Kidney epithelial cell (primary cell): ENCODE results near the gene FCRL6. TPM values are rescaled to one million over a fixed set of nuclear protein-coding genes. Genes with fewer than 3 reads are reported as not detected.

Experiments used
- DNase-seq: peaks from one replicate; pipeline ENCODE4 v3.0.0-alpha.2; 2010; ENCODE audit warnings: low read depth
- H3K27me3 ChIP-seq: 2 replicates; pipeline ENCODE4 v1.6.0; 2011; ENCODE audit warnings: low read length; ENCODE audit not compliant: control insufficient read depth, insufficient read depth
- H3K36me3 ChIP-seq: 2 replicates; pipeline ENCODE4 v1.5.1; 2011; ENCODE audit warnings: low read length; ENCODE audit not compliant: control insufficient read depth, insufficient read depth
- H3K4me3 ChIP-seq: 2 replicates; pipeline ENCODE4 v1.5.1; 2011; ENCODE audit warnings: low read depth, mild to moderate bottlenecking, control low read depth, low read length
- total RNA-seq: library from RNA; depleted of rRNA; stranded (reverse); fragments of >200 nt; gene quantifications from 2 replicates; pipeline ENCODE4 v1.2.3, GENCODE V29; 2015
- TF ChIP-seq, protein P1 (sequence below): IDR thresholded peaks from 2 replicates; pipeline ENCODE4 v1.5.1; 2011; ENCODE audit warnings: mild to moderate bottlenecking, moderate library complexity, low read length, control low read depth, inconsistent platforms; ENCODE audit not compliant: insufficient read depth, poor library complexity, severe bottlenecking

Gene FCRL6
- total RNA-seq, 1 donor from 2014 or later, result not detected

DNA sequence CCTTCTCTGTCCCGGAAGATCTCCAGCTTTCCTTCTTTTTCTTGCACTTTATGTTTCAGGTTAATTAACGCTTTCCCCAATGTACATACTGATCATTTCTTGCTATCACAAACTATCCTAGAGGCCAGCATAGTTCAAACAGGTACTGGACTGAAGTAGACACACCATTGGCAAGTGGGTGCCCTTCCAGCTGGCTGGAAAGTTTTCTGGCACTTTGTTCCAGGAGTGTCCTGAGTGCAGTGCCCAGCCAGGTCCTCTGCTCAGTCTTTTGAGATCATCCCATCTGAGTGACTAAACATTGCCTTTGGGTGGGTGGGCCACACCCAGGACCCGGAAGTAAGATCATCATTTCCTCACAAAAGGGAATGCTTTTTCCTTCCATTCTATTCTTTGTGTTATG lies 36.4 kb upstream of the FCRL6 start:
- TF ChIP-seq, protein P1, sequence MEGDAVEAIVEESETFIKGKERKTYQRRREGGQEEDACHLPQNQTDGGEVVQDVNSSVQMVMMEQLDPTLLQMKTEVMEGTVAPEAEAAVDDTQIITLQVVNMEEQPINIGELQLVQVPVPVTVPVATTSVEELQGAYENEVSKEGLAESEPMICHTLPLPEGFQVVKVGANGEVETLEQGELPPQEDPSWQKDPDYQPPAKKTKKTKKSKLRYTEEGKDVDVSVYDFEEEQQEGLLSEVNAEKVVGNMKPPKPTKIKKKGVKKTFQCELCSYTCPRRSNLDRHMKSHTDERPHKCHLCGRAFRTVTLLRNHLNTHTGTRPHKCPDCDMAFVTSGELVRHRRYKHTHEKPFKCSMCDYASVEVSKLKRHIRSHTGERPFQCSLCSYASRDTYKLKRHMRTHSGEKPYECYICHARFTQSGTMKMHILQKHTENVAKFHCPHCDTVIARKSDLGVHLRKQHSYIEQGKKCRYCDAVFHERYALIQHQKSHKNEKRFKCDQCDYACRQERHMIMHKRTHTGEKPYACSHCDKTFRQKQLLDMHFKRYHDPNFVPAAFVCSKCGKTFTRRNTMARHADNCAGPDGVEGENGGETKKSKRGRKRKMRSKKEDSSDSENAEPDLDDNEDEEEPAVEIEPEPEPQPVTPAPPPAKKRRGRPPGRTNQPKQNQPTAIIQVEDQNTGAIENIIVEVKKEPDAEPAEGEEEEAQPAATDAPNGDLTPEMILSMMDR, result no peak
- no peak for DNase-seq

DNA sequence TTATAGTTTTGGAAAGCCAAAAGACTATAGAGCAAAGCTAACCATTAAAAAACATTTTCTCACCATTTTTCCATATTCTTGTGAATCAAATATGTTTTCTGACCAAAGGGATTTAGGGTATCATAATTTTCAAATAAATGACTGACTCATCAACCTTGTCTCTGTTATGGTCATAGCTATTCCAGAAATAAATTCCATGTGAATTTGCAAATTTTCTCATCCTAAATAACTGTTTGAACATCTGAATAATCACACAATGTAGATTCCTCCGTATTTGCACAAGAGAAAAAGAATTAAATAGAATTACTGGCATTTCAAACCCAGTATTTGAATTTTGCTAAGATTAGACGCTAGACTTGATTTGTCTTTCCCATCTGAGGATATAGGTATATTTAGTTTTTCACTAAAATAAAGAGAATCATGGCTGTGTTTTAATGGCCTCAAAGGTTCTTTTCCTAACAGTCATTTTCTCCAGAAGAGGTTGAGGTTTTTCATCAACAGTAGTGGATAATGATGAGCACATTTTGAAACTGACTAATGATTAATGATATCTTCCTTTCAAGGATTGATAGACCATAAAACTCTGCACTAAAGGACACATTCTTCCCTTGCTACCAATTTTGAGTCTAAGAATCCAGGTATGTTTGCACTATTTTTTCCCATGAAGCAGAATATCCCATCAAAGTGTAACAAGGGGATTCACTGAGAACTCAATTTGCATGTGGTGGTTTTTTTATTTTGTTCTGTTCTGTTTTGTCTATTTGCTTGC lies 30.8 kb upstream of the FCRL6 start:
- Histone ChIP-seq H3K4me3 (no peak overlapping the region), H3K27me3 (peaks cover 2% of the 10 kb centered on the region), H3K36me3 (no peaks in the 10 kb centered on the region)
- DNase-seq, result no peak
- TF ChIP-seq, protein P1, result no peak

More for the DNA sequence above, 36.4 kb upstream of the FCRL6 start:
- H3K27me3 ChIP-seq, result no peaks in the 10 kb centered on the region
- H3K4me3 ChIP-seq, result no peak overlapping the region
- H3K36me3 ChIP-seq, result no peaks in the 10 kb centered on the region

DNA sequence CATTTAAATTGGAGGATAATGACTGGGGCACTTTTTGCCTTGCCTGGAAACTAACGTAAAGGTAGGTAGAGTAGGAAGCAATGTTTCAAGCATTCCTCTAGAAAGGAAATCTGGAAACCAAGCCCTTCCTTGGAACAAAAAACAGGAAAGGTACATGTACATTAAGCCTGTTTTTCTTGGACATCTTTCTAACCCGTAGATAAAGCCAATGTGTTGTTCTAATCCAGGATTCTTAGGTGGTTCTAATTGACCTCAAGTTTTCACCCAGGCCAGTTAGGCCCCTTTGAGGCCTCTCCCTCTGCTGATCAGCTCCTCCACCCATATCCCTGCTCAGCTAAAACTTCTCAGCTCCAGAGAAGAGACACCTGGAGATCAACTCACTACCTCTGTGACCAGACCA lies 27.7 kb upstream of the FCRL6 start:
- DNase-seq, result no peak
- Histone ChIP-seq H3K4me3 (no peak overlapping the region), H3K36me3 (no peaks in the 10 kb centered on the region), H3K27me3 (peaks cover 2% of the 10 kb centered on the region)
- TF ChIP-seq, protein P1, result no peak

DNA sequence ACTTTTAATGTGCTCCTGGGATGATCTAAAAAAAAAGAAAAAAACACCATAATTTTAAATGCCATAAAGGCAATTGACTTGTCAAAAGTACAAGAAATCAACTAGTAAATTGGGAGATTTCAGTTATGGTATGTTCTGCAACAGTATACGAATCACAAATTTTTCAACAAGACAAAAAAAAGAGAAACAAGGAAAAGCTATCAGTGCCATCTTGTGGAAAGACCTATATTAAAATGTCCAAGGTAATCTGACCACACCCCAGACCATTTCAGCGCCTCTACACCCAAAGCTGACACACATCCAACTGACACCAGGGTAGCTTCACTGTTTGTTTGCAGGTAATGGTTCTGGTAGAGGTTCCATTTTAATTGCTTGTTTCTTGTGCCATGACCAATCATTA lies 26.4 kb upstream of the FCRL6 start:
- Histone ChIP-seq H3K27me3 (peaks cover 2% of the 10 kb centered on the region), H3K4me3 (no peak overlapping the region), H3K36me3 (no peaks in the 10 kb centered on the region)
- no peak for DNase-seq
- TF ChIP-seq, protein P1, result no peak

DNA sequence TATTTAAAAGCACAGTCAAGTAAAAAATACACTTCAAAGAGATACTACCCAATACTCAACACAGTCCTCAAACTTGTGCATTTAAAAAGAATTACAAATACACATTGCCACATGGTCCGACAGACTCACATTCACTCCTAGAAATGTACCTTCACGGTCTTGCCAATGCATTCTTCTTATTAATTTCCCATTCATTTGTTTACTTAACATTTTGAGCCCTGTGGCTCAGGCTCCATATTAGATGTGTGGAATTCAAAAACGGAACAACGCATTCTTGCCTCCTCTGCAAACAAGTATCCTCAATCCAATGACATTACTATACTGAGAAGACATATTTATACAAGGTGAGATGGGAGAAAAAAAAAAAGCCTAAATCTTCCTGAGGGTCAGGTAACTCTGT lies 23.9 kb upstream of the FCRL6 start:
- TF ChIP-seq, protein P1, result no peak
- Histone ChIP-seq H3K27me3 (peaks cover 2% of the 10 kb centered on the region), H3K36me3 (no peaks in the 10 kb centered on the region)

DNA sequence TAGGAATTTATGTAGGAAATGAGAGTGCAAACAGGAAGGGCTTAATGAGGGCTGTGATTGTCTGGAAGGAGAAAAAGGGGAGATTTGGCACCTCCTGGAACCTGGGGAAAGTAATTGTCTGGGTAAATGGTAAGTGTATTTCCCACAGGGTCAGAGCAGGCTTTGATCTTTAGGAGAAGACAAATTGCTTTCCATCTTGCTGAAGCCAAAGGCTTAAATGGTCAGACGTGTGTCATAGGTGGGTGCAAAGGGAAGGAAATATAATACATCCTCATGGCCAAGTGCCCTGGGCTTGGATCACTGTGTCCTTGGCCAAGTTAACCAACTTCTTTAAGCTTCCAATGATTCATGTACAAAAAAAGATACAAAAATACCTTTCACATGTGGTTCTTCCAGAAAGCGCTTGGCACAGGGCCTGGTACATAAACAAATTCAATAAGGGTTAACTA lies 22.7 kb upstream of the FCRL6 start:
- no peaks in the 10 kb centered on the region for H3K36me3 ChIP-seq
- peaks cover 2% of the 10 kb centered on the region for H3K27me3 ChIP-seq
- no peak for DNase-seq
- TF ChIP-seq, protein P1, result no peak
- H3K4me3 ChIP-seq, result no peak overlapping the region

More for the DNA sequence above, 23.9 kb upstream of the FCRL6 start:
- DNase-seq, result no peak
- H3K4me3 ChIP-seq, result no peak overlapping the region
